GM18505 (cell line): ENCODE data around the gene RNF144A.
A peak's percentile ranks its signal among the peaks of the same experiment; 100 is the strongest.

Source experiments
- ATAC-seq: cut with Tn5 transposase; IDR thresholded peaks from one replicate; pipeline ENCODE4 v1.9.1; 2021; ENCODE audit not compliant: unreplicated experiment
- POLR2A ChIP-seq: IDR thresholded peaks from 4 replicates; pipeline ENCODE4 v1.6.1; 2011; ENCODE audit warnings: borderline replicate concordance; ENCODE audit not compliant: insufficient read depth, insufficient read length; ENCODE audit errors: extremely low read depth

The RNF144A gene

GRCh38 chr2:6939071-6939470 is 21.9 kb downstream of the RNF144A start:
- no peak for ATAC-seq
- no peak for TF ChIP-seq POLR2A

GRCh38 chr2:6940820-6941219 is 23.6 kb downstream of the RNF144A start:
- ATAC-seq = no peak
- no peak for TF ChIP-seq POLR2A

GRCh38 chr2:6941299-6942046 is 24.3 kb downstream of the RNF144A start:
- no peak for TF ChIP-seq POLR2A
- no peak for ATAC-seq

- ATAC-seq = no peak
- TF ChIP-seq POLR2A = no peak
Measured at GRCh38 chr2:6942848-6943247, 25.6 kb downstream of the RNF144A start.

GRCh38 chr2:6943523-6943922 is 26.3 kb downstream of the RNF144A start:
- TF ChIP-seq POLR2A = no peak
- ATAC-seq = no peak

- no peak for ATAC-seq
- no peak for TF ChIP-seq POLR2A
Measured at GRCh38 chr2:6943971-6944370, 26.8 kb downstream of the RNF144A start.

GRCh38 chr2:6944555-6944954 is 27.3 kb downstream of the RNF144A start:
- no peak for TF ChIP-seq POLR2A
- ATAC-seq = no peak

- TF ChIP-seq POLR2A = no peak
- peak; percentile 88 for ATAC-seq
Measured at GRCh38 chr2:6945087-6945813, 28.0 kb downstream of the RNF144A start.

GRCh38 chr2:6945821-6946220 is 28.6 kb downstream of the RNF144A start:
- no peak for TF ChIP-seq POLR2A
- no peak for ATAC-seq

- ATAC-seq = no peak
- no peak for TF ChIP-seq POLR2A
Measured at GRCh38 chr2:6946722-6947121, 29.5 kb downstream of the RNF144A start.

- no peak for ATAC-seq
- no peak for TF ChIP-seq POLR2A
Measured at GRCh38 chr2:6947929-6948676, 30.9 kb downstream of the RNF144A start.

GRCh38 chr2:6948677-6949351 is 31.6 kb downstream of the RNF144A start:
- no peak for ATAC-seq
- no peak for TF ChIP-seq POLR2A

- no peak for TF ChIP-seq POLR2A
- no peak for ATAC-seq
Measured at GRCh38 chr2:6951046-6951445, 33.8 kb downstream of the RNF144A start.
